ENCODE measurements around the gene GFOD1.

DNA sequence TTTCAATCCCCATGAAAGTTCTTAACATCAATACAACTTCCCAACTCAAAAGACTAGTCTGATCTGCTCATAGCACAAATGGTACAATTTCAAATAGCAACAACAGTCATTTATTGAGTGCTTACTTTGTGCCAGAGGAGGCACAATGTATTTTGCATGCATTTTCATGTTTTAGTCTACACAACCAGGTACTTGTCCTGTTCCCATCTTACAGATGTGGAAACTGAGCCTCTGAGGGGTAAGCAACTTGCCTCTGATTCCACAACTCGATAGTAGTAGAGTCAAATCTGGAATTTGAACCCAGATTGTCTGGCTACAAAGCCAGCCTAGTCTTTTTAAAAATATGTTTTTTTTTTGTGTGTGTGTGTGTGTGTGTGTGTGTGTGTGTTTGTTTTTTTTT, 113.5 kb downstream of the GFOD1 start:
- TF ChIP-seq EP300 (conservative IDR thresholded peaks at IDR 0.05; ENCODE audit: poor library complexity, severe bottlenecking) (no peak), POLR2AphosphoS5 (IDR thresholded peaks at IDR 0.05) (no peak), EZH2 (IDR thresholded peaks at IDR 0.05; ENCODE audit: borderline replicate concordance, insufficient read depth, low read length, poor library complexity, severe bottlenecking) (no peak), RAD21 (conservative IDR thresholded peaks at IDR 0.05) (no peak), SMC3 (conservative IDR thresholded peaks at IDR 0.05; ENCODE audit: poor library complexity) (no peak), MXI1 (conservative IDR thresholded peaks at IDR 0.05; ENCODE audit: poor library complexity, severe bottlenecking) (no peak)
- TF ChIP-seq, protein P1, sequence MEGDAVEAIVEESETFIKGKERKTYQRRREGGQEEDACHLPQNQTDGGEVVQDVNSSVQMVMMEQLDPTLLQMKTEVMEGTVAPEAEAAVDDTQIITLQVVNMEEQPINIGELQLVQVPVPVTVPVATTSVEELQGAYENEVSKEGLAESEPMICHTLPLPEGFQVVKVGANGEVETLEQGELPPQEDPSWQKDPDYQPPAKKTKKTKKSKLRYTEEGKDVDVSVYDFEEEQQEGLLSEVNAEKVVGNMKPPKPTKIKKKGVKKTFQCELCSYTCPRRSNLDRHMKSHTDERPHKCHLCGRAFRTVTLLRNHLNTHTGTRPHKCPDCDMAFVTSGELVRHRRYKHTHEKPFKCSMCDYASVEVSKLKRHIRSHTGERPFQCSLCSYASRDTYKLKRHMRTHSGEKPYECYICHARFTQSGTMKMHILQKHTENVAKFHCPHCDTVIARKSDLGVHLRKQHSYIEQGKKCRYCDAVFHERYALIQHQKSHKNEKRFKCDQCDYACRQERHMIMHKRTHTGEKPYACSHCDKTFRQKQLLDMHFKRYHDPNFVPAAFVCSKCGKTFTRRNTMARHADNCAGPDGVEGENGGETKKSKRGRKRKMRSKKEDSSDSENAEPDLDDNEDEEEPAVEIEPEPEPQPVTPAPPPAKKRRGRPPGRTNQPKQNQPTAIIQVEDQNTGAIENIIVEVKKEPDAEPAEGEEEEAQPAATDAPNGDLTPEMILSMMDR (IDR thresholded peaks at IDR 0.05; ENCODE audit: poor library complexity, severe bottlenecking): no peak
